HUES6 (cell line): ENCODE results near the gene PHF23.

ENCODE experiments used
- H3K27ac ChIP-seq: 2 replicates; pipeline ENCODE4 v1.7.0; 2013; ENCODE audit warnings: low read depth, mild to moderate bottlenecking, low read length, inconsistent platforms
- H3K27me3 ChIP-seq: 2 replicates; pipeline ENCODE4 v1.6.1; 2013; ENCODE audit warnings: low read length; ENCODE audit not compliant: control insufficient read depth, insufficient read depth
- H3K36me3 ChIP-seq: 2 replicates; pipeline ENCODE4 v1.6.1; 2013; ENCODE audit warnings: low read length; ENCODE audit not compliant: control insufficient read depth, insufficient read depth
- H3K4me1 ChIP-seq: 2 replicates; pipeline ENCODE4 v1.6.1; 2013; ENCODE audit warnings: low read length; ENCODE audit not compliant: control insufficient read depth, insufficient read depth
- H3K4me3 ChIP-seq: 2 replicates; pipeline ENCODE4 v1.5.1; 2013; ENCODE audit warnings: low read depth, low read length
- H3K9ac ChIP-seq: one replicate; pipeline ENCODE4 v1.6.1; 2013; ENCODE audit warnings: mild to moderate bottlenecking, low read length
- H3K9me3 ChIP-seq: 2 replicates; pipeline ENCODE4 v1.6.1; 2013; ENCODE audit warnings: low read depth, low read length; ENCODE audit not compliant: control insufficient read depth, insufficient read depth

The PHF23 gene

GRCh38 chr17:7207120-7208001 lies 31.9 kb downstream of the PHF23 start:
- Histone ChIP-seq H3K27me3 (no peaks in the 10 kb centered on the region; the same call in 1 of the 2 replicates), H3K27ac (no peak overlapping the region), H3K4me1 (peaks cover 38% of the 10 kb centered on the region), H3K9ac (no peak overlapping the region), H3K4me3 (peak overlapping the region; percentile 42), H3K9me3 (no peaks in the 10 kb centered on the region), H3K36me3 (peaks cover 17% of the 10 kb centered on the region)

DNA sequence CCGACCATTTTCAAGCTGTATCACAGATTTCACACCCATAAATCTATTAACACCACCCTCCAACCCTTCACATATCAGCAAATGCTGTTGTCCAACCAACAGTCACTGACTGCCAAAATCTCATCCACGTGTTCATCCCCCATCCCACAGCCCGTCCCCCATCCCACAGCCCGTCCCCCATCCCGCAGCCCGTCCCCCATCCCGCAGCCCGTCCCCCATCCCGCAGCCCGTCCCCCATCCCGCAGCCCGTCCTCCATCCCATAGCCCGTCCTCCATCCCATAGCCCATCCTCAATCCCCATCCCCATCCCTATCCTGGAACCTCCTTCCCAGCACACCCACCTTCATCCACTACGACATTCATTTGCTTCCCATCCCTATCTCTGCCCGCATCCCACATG lies 33.7 kb downstream of the PHF23 start:
- no peak overlapping the region for H3K27ac ChIP-seq
- peaks cover 29% of the 10 kb centered on the region for H3K36me3 ChIP-seq
- H3K9ac ChIP-seq: no peak overlapping the region
- peaks cover 25% of the 10 kb centered on the region for H3K4me1 ChIP-seq
- H3K27me3 ChIP-seq: no peaks in the 10 kb centered on the region; the same call in 1 of the 2 replicates
- no peaks in the 10 kb centered on the region for H3K9me3 ChIP-seq
- peak overlapping the region; percentile 79 for H3K4me3 ChIP-seq

DNA sequence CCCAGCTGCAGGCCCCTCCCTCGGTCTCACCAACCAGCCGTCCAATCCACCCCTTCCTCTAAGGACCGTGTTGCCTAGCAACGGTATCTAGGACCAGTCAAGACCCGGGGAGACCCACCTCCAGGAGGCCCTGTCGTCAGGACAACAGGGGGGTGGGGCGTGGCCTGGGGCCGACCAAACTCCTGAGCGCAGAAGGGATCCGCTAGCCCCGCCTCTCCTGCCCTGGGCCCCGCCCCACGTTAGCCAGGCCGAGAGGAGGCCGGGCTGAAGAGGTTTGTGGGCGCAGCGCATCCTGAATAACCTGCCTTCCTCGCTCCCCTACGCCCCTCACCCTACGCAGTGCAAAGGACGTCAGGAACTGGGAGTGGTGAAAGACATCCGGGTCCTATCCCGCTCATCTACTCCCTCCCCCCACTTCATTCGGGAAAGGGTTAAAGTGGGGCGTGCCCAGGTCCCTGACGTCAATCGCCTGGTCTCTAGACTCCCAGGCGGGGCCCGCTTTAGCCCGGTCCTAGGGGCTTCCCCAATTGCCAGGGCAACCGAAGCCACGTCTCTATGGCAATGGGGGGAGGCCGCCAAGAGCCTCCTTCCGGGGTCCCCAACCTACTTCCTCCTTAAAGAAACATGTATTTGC lies 34.3 kb downstream of the PHF23 start:
- Histone ChIP-seq H3K36me3 (peaks cover 29% of the 10 kb centered on the region), H3K4me1 (peaks cover 23% of the 10 kb centered on the region), H3K9ac (no peak overlapping the region), H3K9me3 (no peaks in the 10 kb centered on the region), H3K27me3 (no peaks in the 10 kb centered on the region; the same call in 1 of the 2 replicates), H3K4me3 (peak overlapping the region; percentile 79), H3K27ac (no peak overlapping the region)

GRCh38 chr17:7204336-7204735 lies 34.9 kb downstream of the PHF23 start:
- Histone ChIP-seq H3K9me3 (no peaks in the 10 kb centered on the region), H3K4me3 (peak overlapping the region; percentile 79), H3K9ac (no peak overlapping the region), H3K27ac (no peak overlapping the region), H3K36me3 (peaks cover 29% of the 10 kb centered on the region), H3K27me3 (no peaks in the 10 kb centered on the region; the same call in 1 of the 2 replicates), H3K4me1 (peaks cover 22% of the 10 kb centered on the region)

DNA sequence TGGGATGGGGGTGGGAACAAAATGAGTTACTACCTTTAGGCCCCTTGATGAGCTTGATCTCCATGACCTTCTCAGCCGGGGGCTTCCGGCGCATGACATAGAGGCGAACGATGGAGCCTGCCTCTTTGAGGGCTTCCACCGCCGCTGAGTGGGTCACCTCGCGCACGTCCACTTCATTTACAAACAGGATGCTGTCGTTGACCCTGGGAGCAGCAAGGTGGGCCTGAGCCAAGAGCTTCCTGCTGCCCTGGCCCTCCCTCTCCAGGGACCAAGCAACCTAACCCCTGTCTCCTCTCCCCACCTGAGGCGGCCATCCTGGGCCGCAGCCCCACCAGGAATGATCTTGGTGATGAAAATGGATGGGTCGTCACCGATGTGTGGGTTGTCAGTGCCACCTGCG lies 35.9 kb downstream of the PHF23 start:
- Histone ChIP-seq H3K27ac (no peak overlapping the region), H3K9me3 (no peaks in the 10 kb centered on the region), H3K36me3 (peaks cover 29% of the 10 kb centered on the region), H3K9ac (no peak overlapping the region), H3K4me3 (no peak overlapping the region), H3K27me3 (no peaks in the 10 kb centered on the region; the same call in 1 of the 2 replicates), H3K4me1 (peaks cover 13% of the 10 kb centered on the region)

DNA sequence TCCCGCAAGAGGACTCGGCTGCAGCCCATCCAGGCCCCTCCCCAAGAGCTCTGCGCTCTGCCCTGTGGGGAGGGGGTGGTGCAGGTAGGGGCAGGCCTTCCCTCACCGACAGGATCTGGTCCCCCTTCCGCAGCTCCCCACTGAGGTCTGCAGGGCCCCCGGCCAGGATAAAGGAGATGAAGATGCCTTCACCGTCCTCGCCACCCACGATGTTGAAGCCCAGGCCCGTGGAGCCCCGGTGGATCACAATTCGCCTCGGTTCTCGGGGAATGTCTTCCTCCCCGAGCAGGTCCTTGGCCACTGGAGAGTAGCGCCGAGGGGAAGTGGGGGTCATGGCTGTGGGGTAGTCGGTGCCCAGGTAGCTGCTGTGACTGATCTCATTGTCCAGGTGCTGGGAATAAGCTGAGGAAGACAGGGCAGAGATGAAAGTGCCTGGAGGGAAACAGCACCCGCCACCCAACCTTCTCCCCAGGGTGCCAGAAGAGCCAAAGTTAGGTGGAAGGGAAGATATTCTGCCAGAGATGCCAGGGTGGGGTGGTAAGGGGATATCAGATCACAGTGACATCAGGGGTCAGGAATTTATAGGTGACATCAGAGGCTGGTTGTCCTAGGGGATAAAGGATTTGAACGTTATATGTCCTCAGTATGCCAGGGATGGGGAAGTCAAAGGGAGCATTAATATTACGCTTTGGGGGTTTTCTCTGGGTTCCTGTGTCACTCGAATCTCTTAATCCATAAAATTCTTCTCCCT lies 42.4 kb downstream of the PHF23 start:
- Histone ChIP-seq H3K27me3 (no peaks in the 10 kb centered on the region), H3K9me3 (no peaks in the 10 kb centered on the region), H3K27ac (no peak overlapping the region), H3K4me1 (no peaks in the 10 kb centered on the region), H3K36me3 (peaks cover 56% of the 10 kb centered on the region), H3K4me3 (no peak overlapping the region), H3K9ac (no peak overlapping the region)

DNA sequence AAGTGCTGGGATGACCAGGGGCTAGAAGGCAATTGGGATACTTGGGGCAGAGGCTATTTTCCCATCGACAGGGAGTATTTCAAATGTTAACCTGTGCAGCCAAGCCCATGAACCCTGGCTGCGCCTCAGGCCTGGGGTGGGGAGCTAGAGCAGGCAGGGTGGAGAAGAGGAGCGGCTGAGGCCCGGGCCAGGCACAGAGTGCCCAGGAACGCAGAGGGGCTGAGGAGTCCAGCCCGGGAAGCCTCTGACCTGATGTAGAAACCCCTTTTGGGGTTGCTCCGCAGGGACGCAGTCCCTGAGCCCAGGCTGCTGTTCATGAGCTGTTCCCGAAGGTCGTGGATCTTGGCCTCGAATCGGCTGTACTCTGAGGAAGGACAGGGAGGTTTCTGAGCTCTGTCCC lies 43.3 kb downstream of the PHF23 start:
- H3K36me3 ChIP-seq: peaks cover 51% of the 10 kb centered on the region
- no peaks in the 10 kb centered on the region for H3K4me1 ChIP-seq
- no peak overlapping the region for H3K9ac ChIP-seq
- H3K27me3 ChIP-seq: no peaks in the 10 kb centered on the region
- H3K9me3 ChIP-seq: no peaks in the 10 kb centered on the region
- H3K27ac ChIP-seq: no peak overlapping the region
- H3K4me3 ChIP-seq: no peak overlapping the region

- Histone ChIP-seq H3K27ac (no peak overlapping the region), H3K4me1 (no peaks in the 10 kb centered on the region), H3K4me3 (no peak overlapping the region), H3K36me3 (peaks cover 50% of the 10 kb centered on the region), H3K27me3 (no peaks in the 10 kb centered on the region), H3K9ac (no peak overlapping the region), H3K9me3 (no peaks in the 10 kb centered on the region)
Observed at GRCh38 chr17:7192271-7192937, 46.9 kb downstream of the PHF23 start.

DNA sequence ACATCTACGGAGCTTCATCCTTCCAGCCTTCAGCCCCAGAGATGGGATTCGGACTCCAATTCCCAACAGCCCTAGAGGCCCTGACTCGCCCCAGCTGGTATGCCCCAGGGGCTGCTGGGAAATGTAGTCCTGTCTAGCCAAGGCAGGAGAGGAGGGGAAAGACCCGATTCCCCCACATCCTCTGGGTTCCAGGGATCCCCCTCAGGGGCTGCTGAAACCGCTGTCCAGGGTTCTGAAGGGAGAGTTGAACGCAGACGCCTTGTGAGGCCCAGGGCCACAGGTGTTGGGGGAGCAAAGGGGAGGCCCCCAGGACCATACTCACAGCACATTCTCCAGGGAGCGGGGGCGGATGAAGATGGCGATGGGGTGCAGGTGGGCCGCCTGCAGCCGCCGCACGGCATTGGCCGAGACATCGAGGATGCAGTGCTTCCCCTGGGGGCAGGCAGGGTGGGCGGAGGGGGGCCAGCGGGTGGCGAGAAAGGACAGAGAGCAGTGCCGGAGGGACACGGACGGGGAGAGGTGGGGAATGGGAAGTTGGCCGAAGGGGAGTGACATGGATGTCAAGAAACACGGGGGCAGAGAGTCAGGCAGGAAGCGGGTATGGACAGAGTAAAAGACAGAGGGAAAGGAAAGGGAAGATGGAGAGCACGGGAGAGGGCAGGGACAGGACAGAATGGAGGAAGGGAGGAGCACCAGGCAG lies 47.5 kb downstream of the PHF23 start:
- H3K27ac ChIP-seq: no peak overlapping the region
- no peaks in the 10 kb centered on the region for H3K4me1 ChIP-seq
- H3K36me3 ChIP-seq: peaks cover 45% of the 10 kb centered on the region
- H3K9ac ChIP-seq: no peak overlapping the region
- H3K4me3 ChIP-seq: no peak overlapping the region
- no peaks in the 10 kb centered on the region for H3K27me3 ChIP-seq
- H3K9me3 ChIP-seq: no peaks in the 10 kb centered on the region

- Histone ChIP-seq H3K9me3 (no peaks in the 10 kb centered on the region), H3K4me1 (no peaks in the 10 kb centered on the region), H3K9ac (no peak overlapping the region), H3K4me3 (no peak overlapping the region), H3K36me3 (peaks cover 39% of the 10 kb centered on the region), H3K27me3 (no peaks in the 10 kb centered on the region), H3K27ac (no peak overlapping the region)
Observed at GRCh38 chr17:7191069-7191468, 48.2 kb downstream of the PHF23 start.
